GM18502 (cell line): ENCODE data around the gene MXI1.
"Not testable (repeated sequence)": the region's sequence is repeated elsewhere in the genome, so short reads cannot be mapped to it uniquely, and the experiment has no call there.

Experiments used
- ATAC-seq: cut with Tn5 transposase; IDR thresholded peaks from one replicate; pipeline ENCODE4 v1.9.1; 2021; ENCODE audit warnings: mild to moderate bottlenecking; ENCODE audit not compliant: unreplicated experiment, poor library complexity

The MXI1 gene

DNA sequence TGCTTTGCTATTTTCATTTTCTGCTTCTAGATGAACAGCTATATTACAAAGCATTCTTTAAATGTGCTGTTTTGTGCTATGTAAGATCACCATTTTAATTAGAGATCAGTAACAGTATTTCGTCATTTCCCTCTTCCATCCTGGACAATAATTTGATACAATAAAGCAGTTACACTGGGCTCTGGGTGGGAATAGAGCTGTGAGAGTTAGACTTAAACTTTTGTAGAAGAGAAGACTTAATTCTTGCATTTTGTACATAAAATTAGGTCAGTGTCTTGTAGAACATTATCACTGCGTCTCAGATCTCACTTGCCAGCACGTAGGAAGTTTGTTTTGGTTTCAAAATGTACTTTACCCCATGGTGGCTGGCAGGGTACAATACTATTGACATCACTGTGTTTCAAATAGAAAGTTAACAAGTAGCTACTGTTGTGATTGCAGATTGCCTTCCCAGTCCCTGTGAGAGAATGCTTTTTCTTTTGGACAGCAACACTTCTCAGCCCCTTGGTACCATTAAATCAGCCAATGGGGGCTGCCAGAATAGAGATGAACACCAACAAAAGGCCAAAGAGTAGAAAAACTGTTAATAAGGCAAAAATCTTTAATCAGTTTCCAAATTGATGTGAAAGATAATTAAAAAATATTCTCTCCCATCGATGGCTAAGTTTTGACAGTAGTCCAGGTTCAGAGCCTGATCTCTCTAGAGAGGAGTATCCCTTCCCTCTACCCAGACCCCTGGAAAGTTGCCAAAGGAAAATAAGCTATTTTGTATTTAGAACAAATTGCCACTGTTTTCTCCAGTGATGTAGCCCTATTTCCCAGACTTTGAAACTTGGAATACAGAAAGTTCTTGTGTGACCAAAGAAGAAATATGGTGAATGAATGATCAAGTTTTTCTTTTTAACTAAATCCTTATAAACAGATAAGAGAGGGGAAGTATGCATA, 62.2 kb downstream of the MXI1 start:
- ATAC-seq = peak; percentile 71

GRCh38 chr10:110272995-110273394, 65.6 kb downstream of the MXI1 start:
- ATAC-seq = not testable (repeated sequence)

- ATAC-seq = no peak
Observed at GRCh38 chr10:110273474-110273873, 66.1 kb downstream of the MXI1 start.

DNA sequence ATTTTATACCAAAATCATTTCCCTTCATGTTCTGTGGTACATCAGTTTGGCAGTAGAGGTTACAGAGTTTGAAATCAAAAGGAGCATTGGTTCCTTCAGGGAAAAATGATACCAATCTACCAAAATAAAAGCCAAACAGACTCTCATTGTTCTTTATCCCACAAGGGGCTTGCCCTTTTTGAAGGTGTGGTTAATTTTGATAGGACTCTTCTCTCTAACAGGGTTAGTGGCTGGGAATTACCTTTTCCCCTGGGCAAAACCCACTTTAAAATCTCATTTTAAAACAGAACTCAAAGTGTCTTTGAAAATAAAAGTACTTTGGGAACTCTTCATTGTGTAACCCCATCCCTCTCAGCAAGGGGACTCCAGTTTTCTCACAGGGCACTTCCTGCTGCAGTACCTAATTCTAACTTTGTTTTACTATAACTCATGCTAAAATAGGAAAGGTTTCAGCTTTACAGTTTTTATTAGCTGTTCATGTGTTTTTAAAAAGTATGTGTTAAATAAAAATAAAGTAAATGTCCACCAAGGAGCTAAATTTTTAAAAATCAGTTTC, 66.7 kb downstream of the MXI1 start:
- no peak for ATAC-seq

- no peak for ATAC-seq
Observed at GRCh38 chr10:110274647-110275046, 67.2 kb downstream of the MXI1 start.

GRCh38 chr10:110275128-110275729, 67.8 kb downstream of the MXI1 start:
- no peak for ATAC-seq

DNA sequence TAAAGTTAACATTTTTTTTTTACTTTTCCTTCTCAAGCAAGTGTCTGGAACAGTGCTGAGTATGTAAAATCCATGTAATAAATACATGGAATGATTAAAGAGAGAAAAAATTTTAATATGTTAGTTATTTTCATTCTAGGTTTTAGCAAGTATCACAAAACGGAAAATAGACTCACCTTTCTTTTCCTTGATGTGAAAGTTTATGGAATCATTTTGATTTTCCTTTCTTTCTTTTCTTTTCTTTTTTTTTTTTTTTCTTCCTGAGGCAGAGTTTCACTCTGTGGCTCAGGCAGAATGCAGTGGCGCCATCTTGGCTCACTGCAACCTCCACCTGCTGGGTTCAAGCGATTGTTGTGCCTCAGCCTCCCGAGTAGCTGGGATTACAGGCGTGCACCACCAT, 69.2 kb downstream of the MXI1 start:
- no peak for ATAC-seq

DNA sequence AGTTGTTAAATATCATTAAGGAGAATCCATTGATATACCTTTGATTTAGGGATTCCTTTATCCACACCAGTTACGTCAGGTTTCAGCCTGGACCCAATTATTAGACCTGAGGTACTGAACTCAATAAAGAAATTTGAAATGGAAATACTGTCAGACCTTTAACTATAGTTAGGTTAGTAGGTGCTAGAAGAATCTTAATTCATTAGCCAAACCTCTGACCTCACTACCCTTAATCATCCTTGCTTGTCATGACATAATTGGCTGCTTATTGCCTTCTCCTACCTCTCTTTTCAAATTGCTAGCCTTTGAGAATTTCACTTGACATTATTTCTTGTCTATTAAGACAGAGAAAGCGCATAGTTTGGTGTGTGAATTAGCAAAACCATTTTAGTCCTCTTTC, 70.2 kb downstream of the MXI1 start:
- no peak for ATAC-seq

GRCh38 chr10:110278562-110279406, 71.4 kb downstream of the MXI1 start:
- ATAC-seq = no peak

GRCh38 chr10:110279407-110279986, 72.1 kb downstream of the MXI1 start:
- ATAC-seq = no peak

GRCh38 chr10:110284262-110284661, 76.9 kb downstream of the MXI1 start:
- no peak for ATAC-seq

GRCh38 chr10:110285501-110285900, 78.1 kb downstream of the MXI1 start:
- ATAC-seq = no peak

GRCh38 chr10:110286841-110287240, 79.4 kb downstream of the MXI1 start:
- no peak for ATAC-seq

DNA sequence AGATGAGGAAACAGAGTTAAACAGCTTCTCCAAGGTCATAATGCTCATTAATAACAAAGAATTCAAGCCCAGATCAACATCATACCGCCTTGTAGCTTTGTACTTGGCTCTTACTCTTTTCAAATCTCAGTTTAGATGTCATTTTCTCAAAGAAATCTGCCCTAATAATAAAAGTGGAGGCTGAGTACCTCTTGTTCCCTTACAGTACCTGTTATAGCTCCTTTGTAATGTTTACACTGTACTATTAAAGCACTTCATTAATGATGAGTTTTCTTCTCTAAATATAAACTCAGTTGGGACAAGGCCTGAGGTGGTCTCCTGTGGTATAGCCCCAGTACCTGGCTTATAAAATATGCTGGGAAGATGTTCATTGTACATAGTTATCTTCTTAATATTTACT, 89.6 kb downstream of the MXI1 start:
- no peak for ATAC-seq

GRCh38 chr10:110300486-110300986, 93.1 kb downstream of the MXI1 start:
- no peak for ATAC-seq

GRCh38 chr10:110303681-110304080, 96.3 kb downstream of the MXI1 start:
- no peak for ATAC-seq

- ATAC-seq = peak; percentile 43
Observed at GRCh38 chr10:110304394-110304779, 97.0 kb downstream of the MXI1 start.

- ATAC-seq = peak; percentile 86
Observed at GRCh38 chr10:110304780-110305421, 97.5 kb downstream of the MXI1 start, which contains the start of gene SMNDC1. TSS of gene SMNDC1 (minus strand) at chr10:110304920. CDS start at chr10:110303587, 1,333 bp downstream.

DNA sequence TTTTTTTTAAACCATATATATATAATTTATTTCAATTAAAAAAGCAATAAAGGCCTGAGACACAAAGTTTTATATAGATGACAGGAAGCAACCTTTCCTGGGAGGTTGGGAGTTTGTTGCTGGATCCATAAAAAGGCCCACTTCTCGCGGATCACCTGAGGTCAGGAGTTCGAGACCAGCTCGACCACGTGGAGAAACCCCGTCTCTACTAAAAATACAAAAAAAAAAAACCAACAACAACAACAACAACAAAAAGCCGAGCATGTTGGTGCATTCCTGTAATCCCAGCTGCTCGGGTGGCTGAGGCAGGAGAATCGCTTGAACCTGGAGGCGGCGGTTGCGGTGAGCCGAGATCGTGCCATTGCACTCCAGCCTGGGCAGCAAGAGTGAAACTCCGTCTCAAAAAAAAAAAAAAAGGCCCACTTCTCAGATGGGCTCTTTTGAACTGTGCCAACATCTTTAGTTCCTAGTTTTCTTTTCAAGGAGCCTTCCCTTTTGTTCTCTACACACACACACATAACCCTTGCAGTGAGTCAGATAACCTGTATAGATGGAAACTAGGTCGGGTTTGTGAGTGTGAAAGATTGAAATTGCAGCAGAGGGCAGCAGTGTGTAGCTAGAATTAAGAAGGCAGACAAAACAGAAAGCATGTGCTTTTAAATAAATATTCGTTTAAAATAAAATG, 98.5 kb downstream of the MXI1 start:
- ATAC-seq = peak; percentile 54
